Measurements from ENCODE around the gene CCBE1.
"Not testable (repeated sequence)": the region's sequence is repeated elsewhere in the genome, so short reads cannot be mapped to it uniquely, and the experiment has no call there.

The CCBE1 gene

DNA sequence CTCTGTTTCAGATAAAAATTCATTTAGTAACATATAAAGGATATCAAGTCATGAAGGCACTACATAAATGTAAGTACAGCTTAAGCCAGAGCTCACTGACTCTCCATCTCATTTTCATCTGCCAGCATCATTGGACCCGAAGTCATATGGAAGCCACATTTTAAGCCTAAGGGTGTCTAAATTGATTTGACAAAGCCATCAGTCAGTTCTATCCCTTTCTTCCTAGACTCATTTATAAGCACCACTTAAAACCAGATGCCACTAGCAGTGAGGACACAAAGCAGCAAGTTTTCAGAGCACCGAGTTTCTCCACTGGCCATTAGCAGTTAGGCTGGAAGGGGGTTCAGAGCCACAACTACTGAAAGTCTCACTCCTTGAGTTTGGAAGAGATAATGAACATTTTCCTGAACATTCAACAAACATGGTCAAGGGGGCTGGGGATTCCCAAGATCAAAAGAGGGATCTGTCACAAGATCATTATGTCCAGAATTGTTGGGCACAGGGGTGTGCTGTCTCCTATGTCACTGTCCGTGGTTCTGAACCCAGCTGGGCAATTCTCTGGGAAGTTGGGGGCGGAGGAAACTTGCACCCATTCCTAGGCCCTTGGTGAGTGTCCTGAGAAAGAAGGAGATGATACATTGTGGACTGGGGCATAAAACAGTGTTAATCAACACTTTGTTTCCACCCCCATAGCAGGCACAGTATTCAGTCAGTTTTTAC lies 179.6 kb downstream of the CCBE1 start:
- H3K14ac ChIP-seq (ENCODE audit: low read length), result no peak overlapping the region
- H2BK12ac ChIP-seq (ENCODE audit: low read length), result no peak overlapping the region
- H3K4ac ChIP-seq (ENCODE audit: low read depth, low read length), result no peak overlapping the region
- no peak overlapping the region for H3K9ac ChIP-seq (ENCODE audit: low read length)
- H3K79me2 ChIP-seq (ENCODE audit: control insufficient read depth, insufficient read depth, low read length, poor library complexity), result no peaks in the 10 kb centered on the region
- H3K27ac ChIP-seq (ENCODE audit: low read depth, low read length), result no peak overlapping the region
- H3K4me2 ChIP-seq (ENCODE audit: low read length), result no peak overlapping the region
- H3K4me3 ChIP-seq (ENCODE audit: low read depth, low read length), result no peak overlapping the region
- H4K8ac ChIP-seq (ENCODE audit: low read depth, low read length), result no peak overlapping the region
- peaks cover 7% of the 10 kb centered on the region for H3K79me1 ChIP-seq (ENCODE audit: low read length)
- no peak overlapping the region for H2BK120ac ChIP-seq (ENCODE audit: insufficient read depth, low read length, poor library complexity)
- no CpG with 5 or more reads among the region's 4 CpGs for WGBS (ENCODE audit: extremely low coverage, insufficient coverage, insufficient read length)
- no peak overlapping the region for H3K23ac ChIP-seq (ENCODE audit: low read length)
- no peak overlapping the region for H4K91ac ChIP-seq (ENCODE audit: low read depth, low read length)
- H2AK5ac ChIP-seq (ENCODE audit: low read length), result no peak overlapping the region
- no peaks in the 10 kb centered on the region for H3K27me3 ChIP-seq (ENCODE audit: insufficient read depth, low read length)
- no peak overlapping the region for H3K18ac ChIP-seq (ENCODE audit: low read length)
- H2BK5ac ChIP-seq (ENCODE audit: low read depth, low read length, poor library complexity), result no peak overlapping the region
- H3K9me3 ChIP-seq (ENCODE audit: insufficient read depth, low read depth, low read length), result no peaks in the 10 kb centered on the region
- peak in 1 of 2 donors; percentile 5 for DNase-seq
- no peaks in the 10 kb centered on the region for H3K36me3 ChIP-seq (ENCODE audit: control insufficient read depth in 1 of 2, insufficient read depth in 2 of 2, low read length in 2 of 2)
- H3K4me1 ChIP-seq (ENCODE audit: control insufficient read depth in 1 of 2, insufficient read depth in 2 of 2, low read length in 2 of 2), result peaks cover 8 to 29% of the 10 kb centered on the region in 2 experiments
- no peak overlapping the region for H4K12ac ChIP-seq (ENCODE audit: low read depth, low read length)
- no peak overlapping the region for H2AFZ ChIP-seq (ENCODE audit: insufficient read depth, low read length, poor library complexity)

DNA sequence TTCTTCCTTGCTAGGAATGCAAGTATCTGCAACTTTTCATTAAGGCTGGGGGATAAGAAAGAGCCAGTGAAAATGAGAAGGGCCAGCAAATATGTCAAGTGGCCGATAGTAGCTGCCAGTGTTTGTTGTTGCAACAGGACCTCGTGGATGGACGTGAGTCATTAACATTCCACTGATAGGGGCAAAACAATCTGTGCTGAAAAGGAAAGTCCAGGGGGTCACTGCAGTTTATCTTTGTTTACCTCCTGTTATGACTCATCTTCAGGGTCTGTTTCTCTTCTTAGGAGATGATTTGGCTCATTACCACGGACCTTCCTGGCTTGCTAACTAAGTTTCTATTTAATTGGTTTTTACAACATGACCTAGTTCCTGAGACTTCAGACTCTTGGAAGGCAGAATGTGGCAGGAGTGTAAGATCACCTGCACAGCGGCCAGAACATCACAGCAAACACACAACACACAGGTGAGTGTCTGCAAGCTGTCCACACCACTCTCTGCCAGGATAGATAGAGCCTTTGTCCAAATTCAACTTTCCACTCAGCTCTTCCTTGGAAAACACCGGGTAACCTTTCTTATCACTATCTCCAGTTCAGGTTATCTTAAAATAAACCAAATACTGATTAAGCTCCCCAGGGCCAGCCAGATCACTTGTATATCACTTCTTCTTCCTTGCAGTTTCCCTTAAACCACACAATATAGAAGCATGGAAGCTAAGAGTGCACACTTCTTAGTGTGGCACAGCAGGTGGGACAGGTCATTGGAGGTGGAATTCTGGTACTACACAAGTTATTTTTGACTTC lies 180.7 kb downstream of the CCBE1 start:
- no peak overlapping the region for H3K18ac ChIP-seq (ENCODE audit: low read length)
- DNase-seq, result peak; percentile 72 to 81
- no peak overlapping the region for H3K4ac ChIP-seq (ENCODE audit: low read depth, low read length)
- no peak overlapping the region for H4K91ac ChIP-seq (ENCODE audit: low read depth, low read length)
- no peak overlapping the region for H3K9ac ChIP-seq (ENCODE audit: low read length)
- H3K9me3 ChIP-seq (ENCODE audit: insufficient read depth, low read depth, low read length), result no peaks in the 10 kb centered on the region
- no peak overlapping the region for H2AK5ac ChIP-seq (ENCODE audit: low read length)
- H3K4me1 ChIP-seq (ENCODE audit: control insufficient read depth in 1 of 2, insufficient read depth in 2 of 2, low read length in 2 of 2), result peaks cover 8 to 29% of the 10 kb centered on the region in 2 experiments
- no peak overlapping the region for H4K12ac ChIP-seq (ENCODE audit: low read depth, low read length)
- no peak overlapping the region for H2BK12ac ChIP-seq (ENCODE audit: low read length)
- peaks cover 7% of the 10 kb centered on the region for H3K79me1 ChIP-seq (ENCODE audit: low read length)
- peak overlapping the region; percentile 75 for H3K27ac ChIP-seq (ENCODE audit: low read depth, low read length)
- H2BK120ac ChIP-seq (ENCODE audit: insufficient read depth, low read length, poor library complexity), result no peak overlapping the region
- no peaks in the 10 kb centered on the region for H3K36me3 ChIP-seq (ENCODE audit: control insufficient read depth in 1 of 2, insufficient read depth in 2 of 2, low read length in 2 of 2)
- H3K27me3 ChIP-seq (ENCODE audit: insufficient read depth, low read length), result no peaks in the 10 kb centered on the region
- H4K8ac ChIP-seq (ENCODE audit: low read depth, low read length), result no peak overlapping the region
- no peak overlapping the region for H3K23ac ChIP-seq (ENCODE audit: low read length)
- H2BK5ac ChIP-seq (ENCODE audit: low read depth, low read length, poor library complexity), result no peak overlapping the region
- H2AFZ ChIP-seq (ENCODE audit: insufficient read depth, low read length, poor library complexity), result no peak overlapping the region
- no peak overlapping the region for H3K4me3 ChIP-seq (ENCODE audit: low read depth, low read length)
- no peak overlapping the region for H3K14ac ChIP-seq (ENCODE audit: low read length)
- H3K79me2 ChIP-seq (ENCODE audit: control insufficient read depth, insufficient read depth, low read length, poor library complexity), result no peaks in the 10 kb centered on the region
- WGBS (ENCODE audit: extremely low coverage, insufficient coverage, insufficient read length), result no CpG with 5 or more reads among the region's 6 CpGs
- H3K4me2 ChIP-seq (ENCODE audit: low read length), result peak overlapping the region; percentile 2

DNA sequence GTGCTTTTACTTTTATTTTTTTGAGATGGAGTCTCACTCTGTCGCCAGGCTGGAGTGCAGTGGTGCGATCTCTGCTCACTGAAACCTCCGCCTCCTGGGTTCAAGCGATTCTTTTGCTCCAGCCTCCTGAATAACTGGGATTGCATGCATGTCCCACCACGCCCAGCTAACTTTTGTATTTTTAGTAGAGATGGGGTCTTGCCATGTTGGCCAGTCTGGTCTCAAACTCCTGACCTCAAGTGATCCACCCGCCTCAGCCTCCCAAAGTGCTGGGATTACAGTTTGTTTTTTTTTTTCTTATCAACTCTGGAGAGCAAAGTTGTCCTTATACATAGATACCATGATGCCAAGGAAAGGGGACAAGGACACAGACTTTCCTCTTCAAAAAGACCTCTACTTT lies 181.3 kb downstream of the CCBE1 start:
- no CpG with 5 or more reads among the region's 6 CpGs for WGBS (ENCODE audit: extremely low coverage, insufficient coverage, insufficient read length)
- H3K4me2 ChIP-seq (ENCODE audit: low read length); H3K9ac ChIP-seq (ENCODE audit: low read length); H2AFZ ChIP-seq (ENCODE audit: insufficient read depth, low read length, poor library complexity); H3K9me3 ChIP-seq (ENCODE audit: insufficient read depth, low read depth, low read length); H2BK5ac ChIP-seq (ENCODE audit: low read depth, low read length, poor library complexity); H4K12ac ChIP-seq (ENCODE audit: low read depth, low read length); DNase-seq; H2AK5ac ChIP-seq (ENCODE audit: low read length); H3K4ac ChIP-seq (ENCODE audit: low read depth, low read length); H3K4me3 ChIP-seq (ENCODE audit: low read depth, low read length); H3K79me1 ChIP-seq (ENCODE audit: low read length); H3K18ac ChIP-seq (ENCODE audit: low read length); H3K14ac ChIP-seq (ENCODE audit: low read length); H3K27me3 ChIP-seq (ENCODE audit: insufficient read depth, low read length); H3K79me2 ChIP-seq (ENCODE audit: control insufficient read depth, insufficient read depth, low read length, poor library complexity); H2BK120ac ChIP-seq (ENCODE audit: insufficient read depth, low read length, poor library complexity); H2BK12ac ChIP-seq (ENCODE audit: low read length); H3K23ac ChIP-seq (ENCODE audit: low read length); H4K8ac ChIP-seq (ENCODE audit: low read depth, low read length); H3K36me3 ChIP-seq (ENCODE audit: control insufficient read depth in 1 of 2, insufficient read depth in 2 of 2, low read length in 2 of 2): not testable (repeated sequence)
- Histone ChIP-seq H3K27ac (ENCODE audit: low read depth, low read length) (peak overlapping the region; percentile 38), H3K4me1 (ENCODE audit: control insufficient read depth in 1 of 2, insufficient read depth in 2 of 2, low read length in 2 of 2) (peaks cover 8 to 29% of the 10 kb centered on the region in 2 experiments), H4K91ac (ENCODE audit: low read depth, low read length) (peak overlapping the region; percentile 61)

DNA sequence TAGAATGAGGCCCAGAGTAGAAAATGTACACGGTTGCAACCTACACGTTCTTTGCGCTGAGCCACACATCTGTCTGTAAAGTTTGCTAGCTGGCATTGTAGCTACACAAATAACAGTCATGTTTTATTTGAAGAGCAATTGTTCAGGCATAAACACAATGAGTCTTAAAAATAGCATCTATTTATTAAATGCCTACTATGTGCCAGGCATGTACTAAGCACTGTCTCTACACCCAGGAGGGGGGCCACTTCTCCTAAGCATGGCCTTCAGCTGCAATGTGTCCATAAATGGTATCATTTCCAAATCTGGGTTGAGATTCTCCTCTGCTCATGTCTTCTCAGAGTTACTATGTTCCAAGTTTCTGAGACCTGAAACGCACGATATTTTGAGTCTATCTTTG lies 182.1 kb downstream of the CCBE1 start:
- Histone ChIP-seq H2AFZ (ENCODE audit: insufficient read depth, low read length, poor library complexity) (no peak overlapping the region), H3K9me3 (ENCODE audit: insufficient read depth, low read depth, low read length) (no peaks in the 10 kb centered on the region), H3K23ac (ENCODE audit: low read length) (no peak overlapping the region), H3K14ac (ENCODE audit: low read length) (no peak overlapping the region), H3K4me3 (ENCODE audit: low read depth, low read length) (no peak overlapping the region), H3K4me1 (ENCODE audit: control insufficient read depth in 1 of 2, insufficient read depth in 2 of 2, low read length in 2 of 2) (peaks cover 8 to 29% of the 10 kb centered on the region in 2 experiments), H3K4me2 (ENCODE audit: low read length) (no peak overlapping the region), H3K36me3 (ENCODE audit: control insufficient read depth in 1 of 2, insufficient read depth in 2 of 2, low read length in 2 of 2) (no peaks in the 10 kb centered on the region), H3K27me3 (ENCODE audit: insufficient read depth, low read length) (no peaks in the 10 kb centered on the region), H4K12ac (ENCODE audit: low read depth, low read length) (no peak overlapping the region), H3K4ac (ENCODE audit: low read depth, low read length) (no peak overlapping the region), H2BK120ac (ENCODE audit: insufficient read depth, low read length, poor library complexity) (peak overlapping the region; percentile 1), H3K9ac (ENCODE audit: low read length) (no peak overlapping the region), H2AK5ac (ENCODE audit: low read length) (no peak overlapping the region), H3K27ac (ENCODE audit: low read depth, low read length) (no peak overlapping the region), H2BK12ac (ENCODE audit: low read length) (no peak overlapping the region), H3K18ac (ENCODE audit: low read length) (no peak overlapping the region), H2BK5ac (ENCODE audit: low read depth, low read length, poor library complexity) (no peak overlapping the region), H4K8ac (ENCODE audit: low read depth, low read length) (no peak overlapping the region), H3K79me2 (ENCODE audit: control insufficient read depth, insufficient read depth, low read length, poor library complexity) (no peaks in the 10 kb centered on the region), H4K91ac (ENCODE audit: low read depth, low read length) (peak overlapping the region; percentile 32), H3K79me1 (ENCODE audit: low read length) (peaks cover 7% of the 10 kb centered on the region)
- no CpG with 5 or more reads among the region's 5 CpGs for WGBS (ENCODE audit: extremely low coverage, insufficient coverage, insufficient read length)
- no peak for DNase-seq
